RCC 7860 (cell line): ENCODE data around the gene SOCS1.

Source experiments
- DNase-seq: peaks from one replicate; pipeline ENCODE4 v3.0.0-alpha.2; 2015; ENCODE audit warnings: low spot score
- FAIRE-seq: peaks from 2 replicates; lab custom pipeline; 2012; peaks lifted over from hg19 to GRCh38; lab: Jason Lieb, UNC

Gene SOCS1

DNA sequence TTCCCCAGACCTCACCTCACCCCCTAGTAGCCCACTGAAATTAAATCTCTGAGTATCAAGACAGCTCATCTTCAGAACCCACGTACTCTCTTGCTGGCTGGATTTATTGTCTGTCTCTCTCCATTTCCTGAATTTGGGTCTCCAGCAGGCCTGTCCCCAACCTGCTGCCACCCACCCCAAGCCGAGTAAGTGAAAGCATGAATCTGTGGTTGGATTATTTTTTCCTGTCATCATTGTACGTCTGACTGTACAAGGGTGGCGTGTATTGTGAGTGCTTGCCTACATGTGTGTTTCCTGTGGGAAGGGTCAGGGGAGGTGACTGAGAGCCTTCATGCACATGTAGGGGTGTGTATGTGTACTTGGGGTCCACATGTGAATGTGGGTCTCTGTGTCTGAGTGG is 7.7 kb upstream of the SOCS1 start:
- FAIRE-seq (no peak), DNase-seq (no peak)

DNA sequence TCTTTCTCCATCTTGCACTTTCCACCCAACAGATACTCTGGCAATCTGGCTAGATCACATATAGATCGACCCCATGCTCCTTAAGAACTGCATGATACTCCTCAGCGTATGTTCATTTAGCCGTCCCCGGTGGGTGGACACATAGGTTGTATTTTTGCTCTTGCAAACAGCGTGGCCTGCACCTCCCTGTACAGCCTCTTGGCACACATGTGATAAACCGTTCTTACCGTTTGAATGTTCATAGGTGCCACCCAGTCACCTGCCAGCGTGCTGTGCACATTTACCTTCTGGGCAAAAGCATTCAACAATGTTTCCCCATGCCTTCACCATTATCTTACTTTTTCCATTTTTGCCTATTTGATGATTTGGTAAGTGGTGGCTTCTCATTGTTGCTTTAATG is 6.9 kb upstream of the SOCS1 start:
- FAIRE-seq: no peak
- DNase-seq: no peak

DNA sequence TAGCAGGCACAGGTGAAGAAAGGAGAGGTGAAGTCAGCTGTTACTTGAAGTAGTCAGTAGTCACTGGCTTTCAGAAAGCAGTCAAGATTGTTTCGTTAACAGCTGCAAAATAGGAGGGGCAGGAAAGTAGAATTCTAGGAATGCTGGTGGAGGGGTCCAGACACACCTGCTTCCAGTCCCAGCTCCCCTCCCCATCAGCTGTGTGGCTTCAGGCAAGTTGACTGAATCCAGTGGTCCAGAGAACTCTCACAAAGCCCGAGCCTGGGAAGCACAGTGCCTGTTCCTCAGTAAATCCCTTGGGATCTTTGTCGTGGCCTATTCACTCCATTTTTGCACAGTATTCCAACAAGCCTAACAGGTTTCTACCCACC is 4.6 kb upstream of the SOCS1 start:
- FAIRE-seq: no peak
- DNase-seq: no peak

DNA sequence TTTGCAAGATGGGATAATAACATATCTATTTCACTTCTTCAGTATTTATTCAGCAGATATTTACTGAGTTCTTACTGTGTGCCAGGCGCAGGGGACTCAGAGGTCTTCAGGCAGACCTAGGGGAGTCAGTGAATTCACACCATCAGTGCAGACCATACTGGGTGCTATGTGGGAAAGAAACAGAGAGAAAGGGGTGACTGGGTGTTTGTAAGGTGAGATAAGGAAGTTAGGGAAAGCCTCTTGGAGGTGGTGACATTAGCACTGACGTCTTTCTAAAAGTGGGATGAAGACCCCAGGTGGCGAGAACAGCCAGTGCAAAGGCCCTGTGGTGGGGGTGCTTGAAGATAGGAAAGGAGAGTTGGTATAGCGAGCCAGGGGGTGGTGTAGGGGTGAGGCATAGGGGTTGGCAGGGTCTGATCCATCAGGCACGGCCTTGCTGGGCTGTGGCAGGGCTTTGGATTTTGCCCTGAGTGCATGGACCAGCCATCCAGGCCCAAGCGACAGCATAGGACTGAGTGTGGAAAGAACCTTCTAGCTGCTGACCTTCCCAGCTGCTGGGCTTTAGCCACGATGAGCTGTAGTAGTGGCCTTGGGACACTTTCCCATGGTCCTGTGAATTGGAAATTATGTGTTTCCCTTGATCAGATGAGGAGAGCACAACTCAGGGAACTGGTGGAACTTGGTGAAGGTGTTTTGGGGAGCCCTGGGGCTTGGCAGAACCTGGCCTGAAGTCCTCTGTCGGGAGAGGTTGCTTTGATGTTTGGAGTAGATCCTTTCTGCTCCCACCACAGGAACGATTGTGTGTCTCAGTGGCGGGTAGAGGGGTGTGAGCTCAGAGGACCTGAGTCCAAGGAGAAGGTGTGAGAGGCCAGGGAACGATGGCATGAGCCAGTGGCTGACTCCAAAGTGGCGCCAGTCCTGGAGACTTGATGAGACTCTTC is 3.9 kb upstream of the SOCS1 start:
- no peak for DNase-seq
- no peak for FAIRE-seq

DNA sequence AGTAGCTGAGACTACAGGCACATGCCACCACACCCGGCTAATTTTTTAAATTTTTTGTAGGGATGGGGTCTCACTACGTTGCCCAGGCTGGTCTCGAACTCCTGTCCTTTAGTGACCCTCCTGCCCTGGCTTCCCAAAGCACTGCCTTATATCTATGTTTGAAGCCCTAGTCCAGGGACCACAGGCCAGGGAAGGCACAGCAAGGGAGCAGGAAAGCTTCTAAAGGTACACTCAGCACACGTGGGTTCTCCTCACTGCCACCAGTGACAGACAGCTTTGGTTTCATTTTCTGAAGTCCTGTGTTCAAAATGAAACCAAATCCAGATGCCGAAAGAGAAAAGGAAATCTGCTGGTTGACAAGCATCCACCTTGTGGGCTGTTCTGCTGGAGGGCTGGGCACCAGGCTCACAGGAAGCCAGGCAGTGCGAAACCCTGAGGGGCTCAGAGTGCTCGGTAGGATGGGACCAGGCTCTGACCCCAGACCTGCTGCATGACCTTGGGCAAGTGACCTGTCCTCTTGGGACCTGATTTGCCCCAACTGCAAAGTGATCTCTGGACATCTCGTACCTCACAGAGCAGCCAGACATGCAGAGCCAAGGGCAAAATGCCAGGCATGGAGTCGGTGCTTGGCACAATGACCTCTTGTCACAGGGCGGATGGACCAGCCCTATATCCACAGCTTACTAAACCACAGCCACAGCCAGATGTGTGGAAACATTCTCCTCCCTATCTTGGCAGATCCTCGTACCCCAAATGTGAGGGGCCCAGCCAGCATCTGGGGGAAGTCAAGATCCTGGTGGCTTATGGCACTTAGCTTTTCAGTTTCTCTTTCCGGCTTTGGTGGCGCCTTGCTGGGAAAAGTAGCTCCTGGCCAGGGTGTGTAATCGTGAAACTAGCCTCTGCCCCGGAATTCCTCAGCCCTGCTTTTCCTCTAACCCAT is 2.8 kb upstream of the SOCS1 start:
- no peak for FAIRE-seq
- no peak for DNase-seq

DNA sequence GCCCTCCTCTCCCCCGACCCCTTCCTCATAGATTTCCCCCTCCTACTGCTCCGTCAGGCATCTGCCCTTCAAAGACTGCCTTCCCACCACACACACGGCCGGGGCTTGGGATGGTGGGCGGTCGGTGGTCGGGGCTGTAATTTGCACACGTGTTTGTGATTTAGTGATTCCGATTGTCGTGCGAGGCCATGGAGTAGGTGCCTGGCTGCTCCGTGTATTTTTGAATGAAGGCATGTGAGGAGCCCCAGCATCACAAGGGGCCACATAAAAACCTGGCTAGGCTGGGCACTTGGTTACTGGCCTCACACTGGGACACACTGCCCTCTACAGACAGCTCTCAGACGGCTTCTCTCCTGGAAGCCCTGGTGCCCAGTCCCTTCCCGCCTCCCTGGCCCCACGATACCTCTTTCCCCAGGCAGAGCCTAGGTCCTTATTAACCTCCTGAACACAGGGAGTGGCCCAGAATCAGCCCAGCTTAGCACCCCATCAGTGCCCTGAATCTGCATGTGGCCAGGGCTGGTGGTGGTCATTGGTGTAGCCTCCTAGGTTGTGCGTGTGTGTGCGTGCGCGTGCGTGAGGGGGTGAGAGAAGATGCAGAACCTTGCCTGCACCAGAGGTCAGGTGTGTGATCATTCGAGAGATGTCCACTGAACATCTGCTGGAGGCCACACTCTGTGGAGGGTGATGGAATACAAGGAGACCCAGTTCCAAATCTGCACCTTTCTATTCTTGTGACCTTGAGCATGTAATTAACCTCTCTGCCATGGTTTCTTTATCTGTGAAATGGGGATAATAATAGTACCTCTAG is 1.3 kb upstream of the SOCS1 start:
- DNase-seq (peak; percentile 62), FAIRE-seq (no peak)

DNA sequence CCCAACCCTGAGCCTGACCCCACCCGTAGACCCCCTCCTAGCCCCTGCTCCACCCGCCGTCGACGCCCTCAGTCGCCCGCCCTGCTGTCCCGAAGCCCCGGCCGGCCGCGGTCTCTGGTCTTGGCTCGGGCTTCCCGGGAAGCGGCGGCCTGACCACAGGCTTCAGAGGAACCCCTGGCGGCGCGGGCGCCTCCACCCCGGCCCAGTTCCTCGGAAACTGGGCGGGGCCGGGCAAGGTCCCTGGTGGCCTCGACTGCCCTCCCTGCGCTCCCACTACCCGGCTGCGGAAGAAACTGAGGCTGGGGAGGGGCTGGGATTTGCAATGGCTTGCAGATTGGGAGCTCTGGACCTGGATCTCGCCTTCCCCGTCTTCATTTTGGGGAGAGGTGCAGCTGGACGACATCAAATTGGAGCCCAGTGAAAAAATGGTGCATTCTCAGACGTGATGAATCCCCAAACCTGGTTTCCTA is 692 bp upstream of the SOCS1 start:
- FAIRE-seq (no peak), DNase-seq (peak; percentile 28)

DNA sequence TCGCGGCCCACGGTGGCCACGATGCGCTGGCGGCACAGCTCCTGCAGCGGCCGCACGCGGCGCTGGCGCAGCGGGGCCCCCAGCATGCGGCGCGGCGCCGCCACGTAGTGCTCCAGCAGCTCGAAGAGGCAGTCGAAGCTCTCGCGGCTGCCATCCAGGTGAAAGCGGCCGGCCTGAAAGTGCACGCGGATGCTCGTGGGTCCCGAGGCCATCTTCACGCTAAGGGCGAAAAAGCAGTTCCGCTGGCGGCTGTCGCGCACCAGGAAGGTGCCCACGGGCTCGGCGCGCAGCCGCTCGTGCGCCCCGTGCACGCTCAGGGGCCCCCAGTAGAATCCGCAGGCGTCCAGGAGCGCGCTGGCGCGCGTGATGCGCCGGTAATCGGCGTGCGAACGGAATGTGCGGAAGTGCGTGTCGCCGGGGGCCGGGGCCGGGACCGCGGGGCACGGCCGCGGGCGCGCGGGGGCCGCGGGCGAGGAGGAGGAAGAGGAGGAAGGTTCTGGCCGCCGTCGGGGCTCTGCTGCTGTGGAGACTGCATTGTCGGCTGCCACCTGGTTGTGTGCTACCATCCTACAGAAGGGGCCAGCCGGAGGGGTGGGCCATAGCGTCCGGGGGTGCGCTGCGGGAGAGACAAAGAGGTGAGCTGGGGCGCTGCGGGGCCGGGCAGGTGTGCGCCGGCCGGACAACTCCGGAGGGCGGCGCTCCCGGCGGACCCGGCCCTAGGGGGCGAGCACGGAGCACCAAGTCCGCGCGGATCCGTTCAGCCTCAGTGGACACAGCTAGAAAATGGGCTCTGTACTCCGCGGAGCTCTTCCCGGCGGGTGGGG is 879 bp downstream of the SOCS1 start:
- DNase-seq (no peak), FAIRE-seq (no peak)

DNA sequence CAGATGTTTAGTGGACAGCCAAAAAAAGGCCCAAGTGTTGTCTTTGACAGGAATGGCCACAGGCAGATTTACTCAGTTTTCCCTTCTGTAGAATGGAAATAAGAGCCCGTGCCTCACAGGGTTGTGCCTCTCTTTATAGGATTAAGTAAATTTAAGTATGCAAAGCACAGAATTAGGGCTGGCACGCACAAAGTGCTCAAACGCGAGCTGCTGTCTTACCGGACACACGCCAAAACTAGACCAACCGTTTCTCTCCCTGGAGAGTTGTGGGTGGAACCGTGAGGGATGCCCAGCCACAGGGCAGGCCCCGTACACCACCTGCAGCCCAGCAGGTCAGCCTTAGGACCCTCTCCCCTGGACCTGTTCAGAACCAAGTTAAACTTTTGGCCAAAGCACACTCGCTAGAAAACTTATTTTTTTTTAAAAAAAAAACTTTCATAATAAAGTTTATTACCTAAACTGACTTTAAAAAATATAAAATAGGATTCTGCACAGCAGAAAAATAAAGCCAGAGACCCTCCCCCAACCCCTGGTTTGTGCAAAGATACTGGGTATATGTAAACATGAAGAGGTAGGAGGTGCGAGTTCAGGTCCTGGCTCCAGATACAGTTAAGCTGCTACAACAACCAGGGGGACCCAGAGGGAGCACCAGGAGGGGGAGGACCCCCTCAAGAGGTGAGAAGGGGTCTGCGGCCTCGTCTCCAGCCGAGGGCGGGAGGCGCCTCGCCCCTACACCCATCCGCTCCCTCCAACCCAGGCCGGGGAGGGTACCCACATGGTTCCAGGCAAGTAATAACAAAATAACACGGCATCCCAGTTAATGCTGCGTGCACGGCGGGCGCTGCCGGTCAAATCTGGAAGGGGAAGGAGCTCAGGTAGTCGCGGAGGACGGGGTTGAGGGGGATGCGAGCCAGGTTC is 1.8 kb downstream of the SOCS1 start:
- FAIRE-seq: no peak
- no peak for DNase-seq

DNA sequence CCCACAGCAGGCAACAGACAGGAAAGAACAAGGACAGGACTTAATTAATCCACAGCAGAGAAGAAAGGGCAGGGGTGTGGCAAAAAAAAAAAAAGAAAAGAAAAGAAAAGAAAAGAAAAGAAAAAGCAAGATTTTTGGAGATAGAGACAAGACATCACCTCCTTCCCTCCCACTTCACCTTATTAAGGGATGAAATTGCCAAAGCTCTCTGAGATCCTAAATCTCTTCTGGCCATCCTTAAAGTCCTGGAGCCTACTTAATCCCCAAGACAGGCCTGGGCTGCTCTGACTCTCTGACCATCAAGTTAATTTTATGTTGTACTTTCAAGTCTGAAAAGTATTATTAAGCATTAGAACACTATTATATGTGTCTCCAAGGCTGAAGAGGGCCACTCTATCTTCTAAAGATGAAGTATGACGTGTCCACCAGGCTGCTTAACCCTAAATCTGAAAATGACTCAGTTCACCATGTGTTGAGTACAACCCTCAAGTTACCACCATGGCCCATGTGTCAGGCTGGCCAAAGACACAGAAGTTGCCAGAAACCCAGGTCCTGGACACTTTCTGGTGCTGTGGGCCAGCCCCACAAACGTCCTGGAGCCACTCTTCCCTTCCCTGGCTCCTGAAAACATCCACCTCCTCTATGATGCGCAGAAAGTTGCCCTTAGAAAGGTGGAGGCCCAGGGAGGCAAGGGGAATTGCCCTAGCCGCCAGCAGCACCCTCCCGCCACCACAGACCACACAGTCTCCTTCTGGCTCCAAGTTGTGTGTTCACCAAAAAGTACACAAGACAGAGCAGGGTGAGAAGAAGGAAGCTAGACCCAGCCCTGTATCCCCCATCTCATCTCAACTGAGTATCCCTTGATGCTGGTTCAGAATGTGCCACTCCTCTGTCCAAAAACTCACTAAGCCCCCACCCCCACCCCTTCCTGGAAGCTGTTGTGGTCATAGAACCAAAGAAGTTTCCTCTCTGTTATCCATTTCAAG is 2.7 kb downstream of the SOCS1 start:
- FAIRE-seq (no peak), DNase-seq (no peak)

DNA sequence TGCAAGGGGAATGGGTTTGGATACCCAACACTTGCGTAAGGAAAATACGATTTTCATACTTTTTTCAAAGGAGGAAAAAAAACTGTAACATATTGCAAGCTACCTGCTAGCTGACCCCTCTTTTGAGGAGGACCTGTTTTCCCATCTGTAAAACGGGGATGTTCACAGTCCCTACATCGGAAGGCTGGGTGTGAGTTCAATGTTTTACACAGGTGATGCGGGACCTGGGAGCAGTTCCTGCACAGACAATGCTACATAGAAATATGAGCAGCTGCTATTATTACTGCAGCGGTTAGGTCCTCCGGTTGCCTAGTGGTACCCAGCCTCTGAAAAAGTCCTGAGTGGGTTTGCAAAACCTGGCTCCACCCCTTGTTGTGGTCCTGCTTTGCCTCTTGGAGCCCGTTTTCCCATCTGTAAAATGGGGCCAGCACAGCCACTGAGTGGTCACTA is 3.5 kb downstream of the SOCS1 start:
- DNase-seq (no peak), FAIRE-seq (no peak)

DNA sequence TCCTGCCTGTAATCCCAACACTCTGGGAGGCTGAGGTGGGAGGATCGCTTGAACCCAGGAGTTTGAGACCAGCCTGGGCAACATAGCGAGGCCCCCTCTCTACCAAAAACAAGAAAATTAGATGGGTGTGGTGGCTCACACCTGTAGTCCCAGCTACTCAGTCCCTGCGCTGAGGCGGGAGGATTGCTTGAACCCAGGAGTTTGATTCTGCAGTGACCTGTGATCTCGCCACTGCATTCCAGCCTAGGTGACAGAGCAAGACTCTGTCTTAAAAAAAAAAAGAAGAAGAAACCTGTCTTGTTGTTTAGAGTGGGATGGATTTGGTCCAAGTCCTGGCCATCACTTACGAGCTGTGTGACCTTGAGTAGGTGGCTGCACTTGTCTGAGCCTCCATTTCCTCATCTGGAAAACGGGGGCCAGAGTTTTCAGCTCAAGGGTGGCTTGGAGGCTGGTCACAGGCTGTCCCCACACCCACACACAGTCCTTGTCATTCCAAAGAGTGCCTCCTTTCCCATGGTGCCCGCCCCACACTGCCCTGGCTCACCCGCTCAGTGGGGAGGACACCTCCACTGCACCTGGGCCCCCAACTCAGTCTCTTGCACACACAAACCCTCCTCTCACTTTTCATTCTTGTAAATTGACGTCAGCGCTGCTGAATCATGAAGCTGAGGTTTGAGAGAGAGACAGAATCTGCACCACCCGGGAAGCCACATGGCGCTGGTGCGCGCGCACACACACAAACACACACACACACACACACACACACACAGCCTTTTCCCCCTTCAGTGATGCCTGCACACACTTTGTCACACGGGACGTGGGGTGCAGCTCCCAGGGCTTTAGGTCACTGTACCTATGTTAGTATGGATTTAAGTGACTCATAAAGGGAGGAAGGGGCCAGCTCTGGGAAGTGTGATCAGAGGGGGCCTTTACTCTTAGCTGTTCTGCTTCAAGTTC is 4.2 kb downstream of the SOCS1 start:
- DNase-seq: no peak
- no peak for FAIRE-seq

DNA sequence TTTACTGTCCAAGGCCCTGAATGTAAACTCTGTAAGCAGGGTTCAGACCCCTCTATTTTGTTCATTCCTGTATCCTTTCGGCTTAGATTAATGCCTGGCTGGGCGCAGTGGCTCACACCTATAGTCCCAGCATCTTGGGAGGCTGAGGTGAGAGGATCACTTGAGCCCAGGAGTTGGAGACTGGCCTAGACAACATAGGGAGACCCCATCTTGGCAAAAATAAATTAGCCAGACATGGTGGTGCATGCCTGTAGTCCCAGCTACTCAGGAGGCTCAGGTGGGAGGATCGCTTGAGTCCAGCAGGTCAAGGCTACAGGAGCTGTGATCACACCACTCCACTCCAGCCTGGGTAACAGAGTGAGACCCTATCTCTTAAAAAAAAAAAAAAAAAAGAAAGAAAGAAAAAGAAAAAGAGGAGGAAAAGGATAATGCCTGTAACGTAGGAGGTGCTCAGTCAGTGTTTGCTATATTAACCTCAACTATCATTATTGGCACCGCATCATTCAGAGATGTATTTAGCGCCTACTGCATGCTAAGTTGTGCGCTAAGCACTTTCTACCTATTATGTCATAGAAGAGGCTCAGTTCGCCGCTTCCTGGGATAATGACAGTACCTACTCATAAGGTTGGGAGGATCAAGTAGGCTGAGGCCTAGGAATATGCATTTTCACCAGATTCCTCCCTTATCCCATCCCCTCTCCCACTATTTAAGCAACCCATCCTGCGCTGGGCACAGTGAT is 5.0 kb downstream of the SOCS1 start:
- FAIRE-seq (no peak), DNase-seq (no peak)

DNA sequence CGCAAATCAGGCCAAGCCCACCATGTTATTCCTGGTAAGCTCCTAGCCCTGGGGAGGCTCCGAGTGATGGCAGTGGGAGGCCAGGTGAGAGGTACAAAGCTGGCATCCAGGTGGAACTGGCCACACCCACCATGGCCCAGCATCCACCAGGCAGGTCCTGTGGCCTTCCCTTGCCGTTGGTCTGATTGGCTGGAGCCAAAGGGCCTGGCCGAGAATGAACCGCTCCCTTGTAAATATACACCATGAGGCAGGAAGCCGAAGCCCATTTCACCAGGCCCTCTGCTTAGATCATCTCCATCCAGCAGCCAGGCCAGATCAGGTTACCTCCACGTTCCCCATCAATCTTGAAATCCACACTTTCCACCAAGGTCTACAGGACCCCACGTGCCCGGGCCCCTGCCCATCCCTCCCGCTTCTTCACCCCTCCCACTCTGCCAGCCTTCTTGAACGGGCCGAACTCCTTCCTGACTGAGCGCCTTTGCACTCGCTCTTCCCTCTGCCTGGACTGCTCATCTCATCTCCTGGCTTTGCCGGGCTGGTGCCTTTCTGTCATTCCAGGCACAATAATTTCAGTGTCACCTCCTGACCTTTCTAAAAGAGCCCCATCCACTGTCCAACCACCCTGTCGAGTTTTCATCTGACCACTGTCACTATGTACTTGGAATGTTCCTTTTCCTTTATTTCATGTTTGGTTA is 5.8 kb downstream of the SOCS1 start:
- DNase-seq (no peak), FAIRE-seq (no peak)
